Urothelium cell line (cell line): Measurements from ENCODE around the gene RUNX2.

Experiments used
- DNase-seq: peaks from one replicate; pipeline ENCODE4 v3.0.0; 2011; ENCODE audit warnings: low spot score, mixed read lengths
- FAIRE-seq: peaks from 2 replicates; lab custom pipeline; 2011; peaks lifted over from hg19 to GRCh38; lab: Jason Lieb, UNC

Gene RUNX2

GRCh38 chr6:45572833-45573232 lies 244.7 kb downstream of the RUNX2 start:
- DNase-seq (no peak), FAIRE-seq (no peak)

DNA sequence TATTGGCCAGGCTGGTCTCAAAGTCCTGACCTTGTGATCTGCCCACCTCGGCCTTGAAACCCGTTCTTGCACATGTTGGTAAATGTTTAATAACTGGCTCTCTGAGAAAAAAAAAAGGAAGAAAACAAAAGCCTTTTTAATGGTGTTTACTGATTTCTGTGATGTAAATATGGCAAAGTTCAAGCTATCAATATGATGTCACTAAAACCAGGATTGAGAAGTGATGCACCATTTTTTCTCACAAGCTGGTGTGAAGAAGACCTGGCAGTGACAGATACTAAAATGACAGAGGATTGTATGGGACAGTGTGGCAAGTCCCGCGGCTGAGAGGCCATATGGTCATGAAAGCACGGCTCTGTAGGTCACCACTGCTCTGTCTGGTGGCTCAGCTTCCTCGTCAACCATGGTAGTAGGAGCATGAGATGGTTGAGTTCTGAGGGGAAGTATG lies 245.9 kb downstream of the RUNX2 start:
- DNase-seq (no peak), FAIRE-seq (no peak)

DNA sequence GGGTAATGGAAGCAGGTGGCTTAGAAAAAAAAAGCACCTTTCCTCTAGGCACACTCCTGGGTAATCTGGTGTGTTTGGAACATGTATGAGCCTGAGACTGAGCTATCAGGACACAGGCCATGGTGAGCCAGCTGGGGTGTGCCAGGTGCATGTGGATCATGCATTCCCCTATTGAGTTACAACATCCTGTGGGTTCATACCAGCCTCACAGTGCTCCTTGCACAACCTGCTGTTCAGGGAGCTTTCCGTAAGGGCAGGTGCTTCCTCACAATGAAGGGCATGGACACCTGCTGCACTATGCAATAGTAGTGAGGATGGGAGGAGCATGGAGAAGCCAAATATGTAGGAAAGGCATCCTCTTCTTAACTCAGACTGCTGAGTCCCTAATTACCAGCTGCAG lies 246.8 kb downstream of the RUNX2 start:
- FAIRE-seq: no peak
- DNase-seq: no peak

DNA sequence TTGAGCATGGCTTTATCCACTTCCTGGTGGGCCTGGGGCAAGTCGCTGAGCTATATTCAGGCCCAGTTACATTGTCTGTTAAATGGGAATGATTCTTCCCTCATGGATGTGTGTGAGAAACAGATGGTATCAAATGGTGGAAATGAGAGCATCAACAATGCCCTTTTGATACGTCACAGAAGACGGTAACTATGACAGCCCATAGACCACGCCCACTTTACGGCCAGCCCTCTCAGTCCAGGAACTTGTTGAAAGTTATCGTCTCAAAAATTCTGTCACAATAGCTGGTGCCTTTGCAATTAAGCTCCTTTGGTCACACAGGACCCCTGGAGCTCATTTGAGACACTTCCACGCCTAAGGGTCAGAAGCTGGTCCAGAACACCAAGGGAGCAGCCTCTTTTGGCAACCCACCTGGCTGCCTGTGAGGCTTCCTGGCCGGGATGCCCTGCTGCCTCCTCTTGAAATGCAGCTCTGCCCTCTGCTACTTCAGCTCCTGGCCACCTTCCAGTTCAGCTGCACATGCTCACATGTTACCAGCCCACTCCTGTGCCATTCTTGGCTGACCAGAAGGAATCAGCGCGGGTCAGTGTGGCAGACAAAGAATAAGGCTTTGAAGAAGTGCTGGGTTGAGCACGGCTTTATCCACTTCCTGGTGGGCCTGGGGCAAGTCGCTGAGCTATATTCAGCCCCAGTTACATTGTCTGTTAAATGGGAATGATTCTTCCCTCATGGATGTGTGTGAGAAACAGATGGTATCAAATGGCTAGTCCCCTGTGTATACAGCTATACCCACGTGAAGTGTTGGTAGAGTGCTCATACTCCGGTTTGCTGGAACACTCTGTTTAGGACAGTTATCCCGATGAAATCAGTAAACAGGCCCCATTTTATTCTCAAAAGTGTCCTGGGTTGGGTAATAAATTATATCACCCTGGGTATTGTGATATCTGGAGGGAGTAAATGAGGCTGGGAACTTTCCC lies 248.8 kb downstream of the RUNX2 start:
- DNase-seq (no peak), FAIRE-seq (no peak)

DNA sequence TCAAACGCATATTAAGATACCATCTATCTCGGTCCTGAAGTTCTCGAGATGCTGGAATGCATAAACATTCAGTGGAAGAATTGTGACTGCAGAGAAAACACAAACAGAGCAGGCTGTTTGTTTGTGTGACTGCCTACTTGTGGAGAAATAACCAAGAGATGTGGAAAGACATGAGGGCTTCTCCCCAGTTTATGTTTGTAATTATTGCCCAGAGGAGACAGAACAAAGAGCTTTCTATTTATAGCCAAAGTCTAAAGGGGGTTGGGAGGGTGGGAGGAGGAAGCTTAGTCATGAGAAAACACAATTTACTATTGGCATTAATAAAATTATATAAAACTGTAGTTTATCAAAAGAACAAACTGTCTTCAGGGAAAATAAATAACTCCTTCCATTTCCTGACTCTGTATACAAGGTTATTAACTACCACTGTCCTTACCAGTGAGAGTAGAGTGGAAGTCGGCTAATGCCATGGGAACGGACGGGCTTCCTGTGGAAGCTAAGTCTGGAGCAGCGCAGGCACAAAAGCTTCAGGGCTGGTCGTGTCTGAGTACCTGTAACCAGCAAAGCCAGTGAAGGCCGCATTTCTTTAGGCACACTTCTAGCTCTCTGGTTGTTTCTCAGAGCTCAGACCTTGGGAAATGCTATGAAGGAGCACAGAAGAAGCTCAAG lies 249.8 kb downstream of the RUNX2 start:
- no peak for FAIRE-seq

DNA sequence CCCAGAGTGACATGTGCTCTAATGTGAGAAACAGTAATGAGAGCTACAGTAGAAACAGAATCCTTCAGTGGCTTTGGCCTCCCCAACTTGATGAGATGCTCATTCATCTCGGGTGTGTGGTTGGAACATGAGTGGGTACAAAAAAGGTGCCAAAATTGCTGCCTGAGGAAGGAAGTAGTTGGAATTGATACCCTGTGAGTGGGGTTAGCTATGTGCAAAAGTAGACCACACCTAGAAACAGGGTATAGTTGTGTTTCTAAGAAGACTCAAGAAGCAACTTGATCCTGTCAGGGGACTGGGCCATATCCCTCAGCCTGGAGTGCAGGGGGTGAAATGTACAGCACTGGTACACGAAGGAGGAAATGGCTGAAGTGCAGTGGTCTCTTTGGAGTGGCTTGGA lies 256.0 kb downstream of the RUNX2 start:
- no peak for FAIRE-seq
- no peak for DNase-seq

More for the DNA sequence above, 249.8 kb downstream of the RUNX2 start:
- no peak for DNase-seq

GRCh38 chr6:45586216-45587171 lies 258.4 kb downstream of the RUNX2 start:
- DNase-seq (peak; percentile 38), FAIRE-seq (no peak)

DNA sequence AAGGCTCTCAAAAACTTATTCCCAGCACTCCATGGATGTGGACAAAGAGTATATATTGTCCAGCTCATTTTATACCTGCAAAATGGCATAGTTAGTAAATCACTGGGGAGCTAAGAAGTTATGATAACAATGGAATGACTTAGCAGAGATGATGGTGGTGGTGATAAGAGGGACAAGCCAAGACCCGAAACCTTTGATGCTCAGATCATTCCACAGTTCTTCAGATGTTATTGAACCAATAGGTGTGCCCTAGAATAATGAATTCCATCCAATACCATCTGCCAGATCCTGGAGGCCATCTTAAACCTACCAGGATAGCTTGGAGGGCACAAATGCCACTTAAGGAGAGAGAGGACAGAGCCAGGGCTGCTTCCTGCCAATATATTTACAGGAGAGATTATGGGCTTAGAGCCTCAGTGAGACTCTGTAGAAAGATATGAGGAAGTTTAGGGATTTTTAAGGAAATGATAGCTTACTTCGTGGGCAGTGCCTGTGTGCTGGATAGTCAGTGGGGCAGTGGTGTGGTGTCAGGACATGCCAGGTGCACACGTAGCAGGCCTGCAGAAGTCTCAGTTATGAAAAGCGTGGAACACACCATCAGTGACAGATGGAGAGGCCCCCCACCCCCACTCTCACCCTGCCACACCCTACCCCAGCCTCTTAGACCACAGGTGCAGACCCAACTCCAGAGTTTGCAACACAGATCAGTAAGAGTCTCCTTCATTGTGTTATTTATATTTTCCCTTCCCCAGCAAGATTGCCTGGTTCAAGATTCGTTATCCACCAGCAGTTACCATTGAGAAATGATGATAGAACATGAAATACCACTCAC lies 259.3 kb downstream of the RUNX2 start:
- DNase-seq: no peak
- no peak for FAIRE-seq

- DNase-seq (no peak), FAIRE-seq (no peak)
Observed at GRCh38 chr6:45589367-45589766, 261.2 kb downstream of the RUNX2 start.

GRCh38 chr6:45590226-45590625 lies 262.1 kb downstream of the RUNX2 start:
- FAIRE-seq: no peak

GRCh38 chr6:45590696-45591184 lies 262.6 kb downstream of the RUNX2 start:
- no peak for FAIRE-seq

More at GRCh38 chr6:45590226-45590625, 262.1 kb downstream of the RUNX2 start:
- DNase-seq: no peak

DNA sequence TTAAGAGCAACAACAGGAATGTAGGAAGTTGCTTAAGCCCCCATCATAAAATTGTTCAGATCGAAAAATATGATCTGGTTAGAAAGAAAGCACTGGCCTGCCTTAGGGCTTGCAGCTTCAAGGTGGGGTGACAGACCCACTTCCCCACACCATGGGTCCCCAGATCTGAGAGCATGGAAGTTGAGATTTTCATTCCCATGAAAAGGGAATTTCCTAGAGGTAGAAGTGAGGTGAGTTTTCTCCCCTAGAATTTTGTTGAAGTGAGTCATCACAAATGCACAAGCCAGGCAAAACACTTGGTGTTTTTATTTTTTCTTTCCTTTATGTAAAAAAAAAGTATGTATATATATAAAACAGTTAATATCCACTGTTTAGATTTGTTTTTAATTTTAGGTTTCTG lies 263.2 kb downstream of the RUNX2 start:
- DNase-seq: no peak
- no peak for FAIRE-seq

More at GRCh38 chr6:45590696-45591184, 262.6 kb downstream of the RUNX2 start:
- DNase-seq: no peak

DNA sequence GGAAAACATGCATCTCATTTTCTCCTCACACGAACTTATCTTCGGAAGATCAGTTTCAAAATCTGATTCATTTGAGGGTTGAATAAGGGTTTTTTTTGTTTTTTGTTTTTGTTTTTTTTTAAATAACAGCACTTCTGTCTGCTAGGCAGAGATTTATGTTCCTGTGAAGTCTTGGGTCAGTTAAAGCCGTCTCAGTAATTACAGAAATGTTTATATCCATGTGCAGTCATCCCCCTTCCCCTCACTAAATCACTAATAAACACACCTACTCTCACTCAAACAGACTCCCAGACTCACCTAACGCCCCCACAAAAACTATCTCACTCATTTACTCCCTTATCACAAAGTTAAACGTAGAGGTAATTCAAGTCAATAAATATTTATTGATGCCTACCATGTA lies 263.8 kb downstream of the RUNX2 start:
- FAIRE-seq (no peak), DNase-seq (no peak)

GRCh38 chr6:45592991-45593390 lies 264.9 kb downstream of the RUNX2 start:
- DNase-seq: no peak
- no peak for FAIRE-seq

- DNase-seq (no peak), FAIRE-seq (no peak)
Observed at GRCh38 chr6:45595010-45595851, 267.1 kb downstream of the RUNX2 start.

DNA sequence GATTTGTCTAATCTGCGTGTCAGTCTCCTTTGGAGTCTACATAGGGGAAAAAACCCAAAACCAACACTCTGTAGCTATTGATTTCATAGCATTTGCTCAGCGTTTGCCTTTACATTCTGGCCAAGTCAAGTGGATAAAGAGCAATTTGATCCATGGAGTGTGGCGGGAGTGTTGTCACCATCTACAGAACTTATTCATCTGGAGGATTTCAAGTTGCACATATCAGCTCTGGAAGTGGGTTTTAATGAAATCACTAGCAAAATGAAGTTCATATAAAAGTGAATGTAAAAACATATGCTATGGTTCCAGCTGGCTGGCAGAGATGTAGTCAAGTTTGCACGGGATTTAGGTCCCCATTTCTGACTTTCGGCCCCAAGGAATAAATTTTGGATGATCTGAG lies 269.3 kb downstream of the RUNX2 start:
- FAIRE-seq (no peak), DNase-seq (no peak)

DNA sequence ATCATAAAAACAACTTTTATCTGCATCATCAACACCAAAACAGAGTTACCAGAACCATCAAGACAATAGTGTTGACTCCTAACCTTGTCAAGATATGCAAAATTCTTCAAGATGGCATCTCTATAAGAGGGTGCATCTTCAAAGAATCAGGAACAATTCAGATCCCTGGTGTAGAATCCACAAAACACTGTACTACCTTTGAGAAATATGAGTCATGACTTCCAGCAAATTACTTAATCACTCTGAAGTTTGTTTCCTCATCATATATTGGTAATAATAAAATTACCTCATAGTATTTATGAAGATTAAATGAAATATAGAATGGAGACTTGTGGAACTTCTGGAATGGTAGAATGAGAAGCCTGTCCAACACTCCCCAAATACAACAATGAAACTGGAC lies 270.9 kb downstream of the RUNX2 start:
- DNase-seq: no peak
- no peak for FAIRE-seq

DNA sequence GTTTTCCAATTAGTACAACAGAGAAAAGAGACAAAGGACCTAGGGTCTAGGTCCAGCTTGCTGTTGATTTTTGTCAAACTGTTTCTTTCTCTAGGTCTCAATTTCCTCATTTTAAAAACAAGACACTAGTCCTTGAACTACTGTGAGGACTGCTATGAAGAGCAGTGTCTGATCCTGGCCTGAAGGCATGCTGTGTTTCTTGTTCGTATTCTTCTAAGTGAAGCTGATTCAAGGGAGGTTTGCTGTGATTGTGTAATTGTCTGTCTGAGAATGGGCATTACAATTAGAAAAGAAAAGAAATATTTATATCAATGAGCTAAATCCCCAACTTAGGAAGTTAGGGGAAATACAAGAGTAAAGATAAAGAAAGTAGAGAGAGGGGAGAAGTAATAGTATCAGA lies 277.8 kb downstream of the RUNX2 start:
- no peak for DNase-seq
- FAIRE-seq: no peak
